Measurements from ENCODE around the gene TRPM7. TPM values are rescaled to one million over a fixed set of nuclear protein-coding genes. Genes with fewer than 3 reads are reported as not detected.

The TRPM7 gene
- total RNA-seq, 1 donor from 2014 or later, result 16.3 TPM

DNA sequence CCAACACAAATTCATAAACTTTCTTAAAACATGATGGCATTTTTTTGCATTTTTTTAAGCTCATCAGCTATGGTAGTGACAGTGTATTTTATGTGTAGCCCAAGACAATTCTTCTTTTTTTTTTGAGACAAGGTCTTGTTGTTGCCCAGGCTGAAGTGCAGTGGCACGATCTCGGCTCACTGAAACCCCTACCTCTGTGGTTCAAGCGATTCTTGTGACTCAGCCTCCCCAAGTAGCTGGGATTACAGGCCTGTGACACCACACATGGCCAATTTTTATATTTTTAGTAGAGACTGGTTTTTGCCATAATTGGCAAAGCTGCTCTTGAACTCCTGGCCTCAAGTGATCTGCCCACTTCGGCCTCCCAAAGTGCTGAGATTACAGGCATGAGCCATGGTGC is 122.8 kb downstream of the TRPM7 start:
- ATAC-seq, result no peak

DNA sequence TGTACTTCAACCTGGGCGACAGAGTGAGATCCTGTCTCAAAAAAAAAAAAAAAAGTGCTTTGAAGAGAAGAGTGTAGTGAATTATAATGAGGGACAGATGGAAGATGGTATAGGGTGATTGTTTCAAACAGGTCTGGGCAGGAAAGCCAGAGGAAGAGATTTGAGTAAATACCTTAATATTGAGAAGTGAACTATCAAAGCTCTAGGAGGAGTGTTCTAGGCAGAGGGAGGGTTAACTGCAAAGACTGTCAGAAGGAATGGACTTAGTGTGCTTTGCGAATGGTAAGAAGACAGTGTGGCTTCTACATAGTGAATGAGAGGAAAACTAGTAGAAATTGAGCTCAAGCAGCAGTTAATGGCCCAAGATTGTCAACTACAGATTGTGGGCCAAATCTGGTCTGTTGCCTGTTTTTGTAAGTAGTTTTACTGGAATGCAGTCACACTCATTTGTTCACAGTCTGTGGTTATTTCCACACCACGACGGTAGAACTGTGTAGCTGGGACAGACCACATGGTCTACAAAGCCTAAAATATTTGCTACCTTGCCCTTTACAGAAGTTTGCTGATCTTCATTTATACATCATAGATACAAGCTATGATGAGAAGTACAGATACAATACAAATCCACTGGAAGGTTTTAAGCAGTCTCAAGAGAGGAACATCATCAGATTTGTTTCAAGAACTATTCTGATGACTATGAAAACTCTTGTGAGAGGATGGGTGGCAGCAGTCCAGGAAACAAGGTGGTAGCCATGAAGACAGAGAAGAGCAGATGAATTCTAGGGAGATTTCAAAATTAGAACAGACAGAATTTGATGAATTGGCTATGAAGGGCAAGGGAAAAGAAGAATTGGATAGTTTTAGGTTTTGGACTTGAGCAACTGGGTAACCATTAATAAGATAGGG is 123.6 kb downstream of the TRPM7 start:
- ATAC-seq, result no peak

DNA sequence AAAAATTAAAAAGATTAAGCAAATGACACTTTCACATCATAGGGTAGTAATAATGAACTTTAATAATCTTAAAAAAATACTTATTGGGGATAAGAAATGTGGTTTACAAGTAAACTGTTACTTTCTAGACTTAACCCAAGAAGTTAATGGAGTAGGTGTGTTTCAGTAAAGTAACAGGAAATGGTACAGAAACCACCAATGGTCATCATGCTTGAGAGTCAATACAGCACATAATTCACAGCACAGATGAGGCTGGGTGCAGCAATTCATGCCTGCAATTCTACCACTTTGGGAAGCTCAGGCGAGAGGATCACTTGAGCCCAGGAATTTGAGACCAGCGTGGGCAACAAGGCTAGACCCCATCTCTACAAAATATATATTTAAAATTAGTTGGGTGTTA is 128.6 kb downstream of the TRPM7 start:
- no peak for ATAC-seq

DNA sequence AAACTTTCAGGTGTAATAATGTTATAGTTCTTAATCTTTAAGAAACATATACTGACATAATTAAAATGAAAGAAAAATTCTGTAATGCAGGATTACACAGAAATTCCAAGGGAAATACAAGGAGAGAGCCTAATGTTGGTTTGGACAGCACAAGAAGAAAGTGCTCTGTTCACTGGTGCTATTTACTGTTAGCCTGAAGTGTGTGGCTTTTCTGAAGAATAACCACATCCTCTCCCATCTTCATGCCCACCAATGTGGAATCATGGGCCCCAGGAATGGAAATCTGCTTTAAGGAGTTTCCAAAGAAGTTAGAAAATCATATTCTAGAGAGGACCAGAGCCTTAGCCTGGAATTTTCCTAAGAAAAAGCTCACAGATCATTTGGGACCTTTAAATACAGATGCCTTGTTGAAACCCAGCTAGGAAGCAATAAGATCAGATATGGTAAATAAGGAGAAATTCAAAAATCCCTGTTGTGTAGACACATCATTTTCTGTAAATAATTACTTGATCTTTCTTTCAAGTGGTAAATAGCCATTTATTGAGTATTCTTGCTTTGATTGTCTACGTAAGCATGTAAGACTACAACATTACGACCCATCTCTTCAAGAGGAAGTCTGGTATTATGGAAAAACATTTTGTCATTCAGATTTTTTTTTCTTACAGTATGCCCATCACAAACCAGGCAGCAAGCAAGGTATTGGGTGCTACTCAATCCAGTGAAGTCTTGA is 129.8 kb downstream of the TRPM7 start:
- ATAC-seq, result no peak

DNA sequence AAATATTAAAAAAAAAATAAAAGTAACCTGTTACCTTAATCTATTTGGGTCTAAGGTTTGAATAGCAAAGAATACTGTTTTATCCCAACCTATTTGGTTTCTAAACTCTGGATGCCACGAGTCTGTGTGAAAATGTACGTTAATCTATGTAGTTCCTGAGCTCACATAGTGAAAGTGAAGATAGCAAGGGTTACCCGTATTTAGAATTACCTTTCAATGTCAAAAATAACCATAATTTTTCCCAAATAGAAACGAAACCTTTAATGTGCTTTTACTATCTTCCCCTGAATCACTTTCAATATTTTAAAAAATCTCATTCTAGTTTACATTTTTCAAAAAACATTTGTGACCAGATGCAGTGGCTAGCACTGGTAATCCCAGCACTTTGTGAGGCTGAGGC is 134.4 kb downstream of the TRPM7 start:
- no peak for ATAC-seq

DNA sequence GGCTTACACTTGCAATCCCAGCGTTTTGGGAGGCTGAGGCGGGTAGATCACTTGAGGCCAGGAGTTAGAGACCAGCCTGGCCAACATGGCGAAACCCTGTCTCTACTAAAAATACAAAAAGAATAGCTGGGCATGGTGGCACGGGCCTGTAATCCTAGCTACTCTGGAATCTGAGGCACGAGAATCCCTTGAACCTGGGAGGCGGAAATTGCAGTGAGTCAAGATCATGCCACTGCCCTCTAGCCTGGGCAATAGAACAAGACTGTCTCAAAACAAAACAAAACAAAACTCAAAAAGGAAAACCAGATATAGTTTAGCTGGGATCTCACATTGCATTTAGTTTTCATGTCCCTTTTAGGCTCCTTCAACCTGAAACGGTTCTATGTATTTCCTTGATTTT is 137.3 kb downstream of the TRPM7 start:
- ATAC-seq, result no peak

DNA sequence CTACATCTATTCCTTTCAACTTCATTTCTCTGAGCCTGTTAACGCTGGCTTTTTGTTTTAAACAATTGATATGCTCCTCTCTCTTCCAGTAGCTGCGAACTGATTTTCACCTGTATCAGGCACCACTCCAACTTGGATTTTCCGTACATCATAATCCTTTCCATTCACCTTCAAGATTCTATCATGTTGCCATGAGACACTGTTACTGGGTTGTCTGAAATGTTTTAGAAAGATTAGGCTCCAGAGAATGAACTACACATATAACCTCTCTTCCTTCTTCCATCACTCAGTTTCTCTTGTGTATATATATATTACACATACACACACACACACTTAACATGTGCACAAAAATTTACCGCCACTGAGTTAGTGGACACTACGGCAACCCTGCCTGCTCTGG is 140.0 kb downstream of the TRPM7 start, which contains the start of gene USP50:
Gene USP50, minus strand, starts transcription at position 101 of the 400 bp plus-strand sequence. CDS start 141 bp downstream, outside the sequence.
- ATAC-seq, result no peak

DNA sequence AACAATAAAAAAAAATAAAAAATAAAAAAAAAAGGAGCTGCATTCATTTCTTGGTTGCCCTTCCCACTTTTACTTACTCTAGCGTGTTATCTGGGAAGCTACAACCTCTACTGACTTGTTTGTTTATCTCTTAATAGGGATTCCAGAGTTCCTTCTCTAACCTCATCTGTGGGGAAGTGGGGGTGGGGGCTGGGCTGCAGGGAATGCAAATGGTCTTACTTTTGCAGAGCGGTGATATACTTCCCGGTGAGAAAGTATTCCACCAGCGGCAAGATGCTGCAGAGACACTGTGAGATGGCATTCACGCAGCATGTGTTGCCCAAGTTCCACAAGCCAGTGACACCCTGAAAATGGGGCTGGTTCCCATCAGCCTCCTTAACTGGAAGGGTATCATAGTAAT is 142.2 kb downstream of the TRPM7 start:
- no peak for ATAC-seq

DNA sequence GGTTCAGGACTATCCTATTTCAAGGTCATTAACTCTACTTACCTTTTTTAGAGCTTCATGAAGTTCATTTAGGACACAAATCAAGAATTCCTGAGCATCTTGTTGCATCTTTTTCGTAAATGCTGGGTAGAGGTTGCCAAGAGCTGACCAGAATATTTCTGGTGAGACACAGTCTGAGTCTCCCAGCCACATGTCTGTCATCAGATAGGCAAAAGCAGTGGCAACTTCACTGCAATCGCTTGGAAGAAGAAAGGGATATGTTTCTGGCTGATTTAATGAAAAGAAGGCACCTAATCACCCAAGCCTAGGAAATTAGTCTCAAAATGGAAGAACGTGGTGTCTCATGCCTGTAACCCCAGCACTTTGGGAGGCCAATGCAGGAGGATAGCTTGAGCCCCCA is 143.0 kb downstream of the TRPM7 start:
- ATAC-seq, result no peak

DNA sequence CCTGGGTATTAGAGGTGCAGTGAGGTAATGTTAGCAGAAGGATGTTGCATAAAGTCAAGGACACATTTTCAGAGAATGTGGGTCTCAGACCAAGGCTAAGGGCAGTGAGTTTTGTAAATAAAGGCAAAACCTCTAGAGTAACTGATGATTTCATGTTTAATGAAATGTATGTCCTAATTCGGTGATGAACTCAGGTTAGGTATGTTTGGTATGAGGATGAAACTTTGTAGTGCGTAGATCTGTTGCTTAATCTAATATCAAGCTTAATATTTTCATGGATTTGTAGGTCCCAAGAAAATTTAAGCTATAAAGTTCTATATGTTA is 143.7 kb downstream of the TRPM7 start:
- ATAC-seq, result no peak

DNA sequence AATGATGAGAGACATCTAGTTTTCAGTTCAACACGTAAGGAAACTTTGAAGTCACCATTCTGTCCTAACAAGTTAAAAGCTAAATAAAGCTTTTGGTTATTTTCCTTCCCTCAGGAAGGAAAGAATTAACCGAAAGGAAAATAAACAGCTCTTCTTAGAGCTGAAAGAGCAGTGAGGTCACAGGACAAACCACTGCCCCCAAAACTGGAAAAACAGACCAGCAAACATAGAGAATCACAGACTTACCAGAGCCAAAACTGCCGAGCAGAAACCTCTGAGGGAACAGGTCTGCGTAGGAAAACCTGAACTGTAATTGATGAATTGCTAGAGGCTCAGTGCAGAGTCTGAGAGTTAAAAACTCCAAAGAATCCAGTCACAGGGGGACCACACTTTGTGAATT is 154.8 kb downstream of the TRPM7 start:
- ATAC-seq, result no peak

DNA sequence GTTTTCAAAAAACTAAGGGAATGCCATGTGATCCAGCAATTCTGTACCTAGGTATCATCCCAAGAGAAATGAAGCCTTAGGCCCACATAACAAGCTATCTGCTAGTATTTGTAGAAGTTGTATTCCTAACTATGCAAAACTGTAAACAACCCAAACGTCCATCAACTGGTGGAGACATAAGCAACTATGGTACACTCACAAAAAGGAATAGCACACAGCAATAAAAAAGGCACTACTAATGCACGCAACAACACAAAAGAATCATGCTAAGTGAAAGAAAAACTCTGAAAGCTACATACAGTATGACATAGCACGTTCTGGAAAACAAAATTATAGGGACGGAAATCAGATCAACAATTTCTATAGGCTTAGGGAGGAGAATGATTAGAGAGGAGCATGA is 155.4 kb downstream of the TRPM7 start:
- no peak for ATAC-seq

DNA sequence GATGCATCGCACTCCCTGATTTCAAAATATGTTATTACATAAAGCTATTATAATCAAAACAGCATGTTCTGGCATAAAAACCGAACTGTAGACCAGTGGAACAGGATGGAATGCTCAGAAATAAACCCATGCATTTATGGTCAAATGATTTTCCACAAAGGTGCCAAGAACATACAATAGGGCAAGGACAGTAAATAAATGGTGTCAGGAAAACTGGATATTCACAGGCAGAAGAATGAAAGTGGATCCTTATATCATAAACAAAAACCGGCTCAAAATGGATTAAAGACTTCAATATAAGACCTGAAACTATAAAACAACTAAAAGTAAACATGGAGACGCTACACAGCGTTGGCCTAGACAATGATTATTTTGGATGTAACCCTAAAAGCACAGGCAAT is 162.7 kb downstream of the TRPM7 start:
- ATAC-seq, result no peak

DNA sequence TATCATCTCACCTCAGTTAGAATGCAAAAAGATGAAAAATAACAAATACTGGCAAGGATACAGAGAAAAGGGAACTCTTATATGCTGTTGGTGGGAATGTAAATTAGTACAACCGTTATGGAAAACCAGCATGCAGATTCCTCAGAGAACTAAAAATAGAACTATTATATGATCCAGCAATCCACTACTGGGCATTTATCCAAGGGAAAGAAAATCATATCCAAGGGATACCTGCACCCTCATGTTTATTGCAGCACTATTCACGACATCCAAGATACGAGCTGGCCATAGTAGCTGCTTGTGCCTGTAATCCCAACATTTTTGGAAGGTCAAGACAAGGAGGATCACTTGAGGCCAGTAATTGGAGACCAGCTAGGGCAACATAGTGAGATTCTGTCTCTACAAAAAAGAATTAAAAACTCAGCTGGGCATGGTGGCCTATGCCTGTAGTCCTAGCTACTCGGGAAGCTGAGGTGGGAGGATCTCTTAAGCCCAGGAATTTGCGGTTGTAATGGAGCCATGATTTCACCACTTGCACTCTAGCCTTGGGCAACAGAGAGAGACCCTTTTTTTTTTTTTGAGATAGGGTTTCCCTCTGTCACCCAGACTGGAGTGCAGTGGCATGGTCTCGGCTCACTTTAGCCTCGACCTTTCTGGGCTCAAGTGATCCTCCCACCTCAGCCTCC is 166.7 kb downstream of the TRPM7 start:
- no peak for ATAC-seq

DNA sequence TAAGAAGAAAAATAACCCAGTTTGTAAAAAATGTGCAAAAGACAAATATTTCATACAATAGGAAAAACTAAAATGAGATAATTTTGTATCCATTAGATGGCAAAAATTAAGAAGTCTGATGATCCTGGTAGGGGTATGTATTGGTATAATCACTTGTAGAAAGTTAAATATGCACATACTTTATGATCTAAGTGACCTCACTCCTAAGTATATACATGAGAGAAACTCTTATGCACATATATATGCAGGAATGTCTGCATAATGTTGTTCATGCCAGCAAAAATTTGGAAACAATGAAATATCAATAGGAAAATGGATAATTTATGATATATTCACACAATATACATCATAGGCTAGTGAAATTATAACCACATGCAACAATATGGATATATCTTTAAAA is 173.6 kb downstream of the TRPM7 start:
- no peak for ATAC-seq

Other genes starting within 250 kb of the TRPM7 start
- not detected for gene USP50, start 140.1 kb downstream of the TRPM7 start, total RNA-seq
- 52.8 TPM for gene SPPL2A, start 78.9 kb upstream of the TRPM7 start, total RNA-seq
- gene AP4E1, start 221.9 kb upstream of the TRPM7 start, total RNA-seq, result 8.0 TPM

Data from esophagus mucosa (tissue), 1 donor.